GM19240 (cell line): ENCODE results near the gene DSTN.

ENCODE experiments used
- DNase-seq: peaks from one replicate; pipeline ENCODE4 v3.0.0; 2011; ENCODE audit warnings: low spot score; ENCODE audit not compliant: insufficient read length

The DSTN gene

GRCh38 chr20:17611540-17612286, 41.8 kb downstream of the DSTN start:
- DNase-seq: no peak

DNA sequence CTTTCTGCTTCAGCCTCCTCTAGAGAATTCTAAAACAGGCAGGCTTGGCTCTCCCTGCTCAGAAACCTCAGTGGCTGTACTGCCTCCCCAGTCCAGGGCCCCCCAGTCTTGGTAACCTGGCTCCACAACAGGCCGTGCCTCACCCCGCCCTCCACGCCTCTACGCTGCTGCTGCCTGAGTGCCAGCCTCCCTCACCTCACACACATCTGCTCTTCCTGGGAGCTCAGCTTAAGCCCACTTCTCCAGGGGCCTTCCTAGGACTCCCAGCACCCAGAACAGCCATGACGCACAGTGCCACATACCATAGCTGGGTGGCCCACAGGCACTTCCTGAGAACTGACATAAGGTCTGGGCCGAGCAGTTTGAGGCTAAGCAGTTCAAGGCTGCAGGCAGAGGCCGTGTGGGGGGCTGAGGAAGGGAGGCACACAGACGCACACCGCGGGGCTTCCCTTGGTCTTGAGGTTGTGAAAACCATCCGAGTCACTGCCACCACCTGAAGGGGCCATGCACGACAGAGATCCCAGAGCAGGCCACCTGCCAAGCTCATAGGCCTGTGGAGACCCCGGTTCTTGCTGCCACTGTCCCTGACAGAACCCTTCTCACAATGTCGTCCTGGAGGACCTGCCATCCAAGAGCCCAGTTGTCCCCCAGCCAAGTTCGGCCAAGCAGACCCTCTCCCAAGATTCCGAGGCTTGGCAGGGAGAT, 42.6 kb downstream of the DSTN start:
- no peak for DNase-seq

DNA sequence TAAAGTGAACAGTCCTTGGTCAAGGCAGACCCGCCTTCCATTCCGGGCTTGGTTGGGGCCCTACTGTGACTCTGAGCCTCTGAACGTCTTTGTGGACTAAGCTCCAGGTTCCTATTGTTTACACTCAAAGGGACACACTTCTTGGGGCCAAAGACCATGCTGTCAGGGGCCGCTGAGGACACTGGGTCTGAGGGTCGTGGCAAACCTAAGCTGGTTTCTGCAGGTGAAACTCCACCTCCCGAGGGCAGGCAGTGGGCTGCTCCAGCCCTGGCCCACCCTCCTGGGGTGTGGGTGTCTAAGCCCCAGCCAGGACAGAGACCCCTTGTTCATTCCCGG, 43.1 kb downstream of the DSTN start:
- DNase-seq: no peak

- DNase-seq: no peak
Observed at GRCh38 chr20:17613328-17614175, 43.7 kb downstream of the DSTN start.

DNA sequence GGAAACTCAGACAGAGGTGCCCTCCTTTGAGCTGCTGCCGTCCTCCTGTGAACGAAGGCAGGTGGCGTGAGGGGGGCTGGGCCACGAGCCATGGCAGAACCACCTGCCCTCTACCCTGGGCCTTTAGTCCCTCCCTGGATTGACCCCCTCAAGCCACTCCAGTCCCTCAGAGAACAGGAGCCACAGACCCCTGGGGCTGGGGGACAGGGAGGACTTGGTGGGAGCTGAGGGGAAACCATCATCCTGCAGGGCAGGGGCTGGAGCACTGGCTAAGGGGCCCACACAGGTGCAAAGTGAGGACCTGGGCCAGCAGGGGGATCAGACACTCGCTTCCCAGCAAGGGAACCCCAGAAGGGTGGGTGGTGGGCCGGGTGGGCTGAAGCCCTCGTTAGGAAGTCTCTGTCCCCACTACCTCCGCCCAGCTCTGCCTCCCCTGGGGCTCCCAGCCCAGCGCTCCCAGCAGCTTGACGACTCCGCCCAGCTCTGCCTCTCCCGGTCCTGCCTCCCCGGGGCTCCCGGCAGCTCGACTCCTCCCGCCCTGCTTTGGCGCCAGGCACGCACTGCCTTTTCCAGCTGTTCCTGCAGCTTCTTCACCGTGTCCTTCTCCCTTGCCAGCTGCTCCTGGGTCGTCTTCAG, 44.4 kb downstream of the DSTN start:
- no peak for DNase-seq

- no peak for DNase-seq
Observed at GRCh38 chr20:17614812-17615644, 45.2 kb downstream of the DSTN start.

- DNase-seq: no peak
Observed at GRCh38 chr20:17615645-17616479, 46.0 kb downstream of the DSTN start.

DNA sequence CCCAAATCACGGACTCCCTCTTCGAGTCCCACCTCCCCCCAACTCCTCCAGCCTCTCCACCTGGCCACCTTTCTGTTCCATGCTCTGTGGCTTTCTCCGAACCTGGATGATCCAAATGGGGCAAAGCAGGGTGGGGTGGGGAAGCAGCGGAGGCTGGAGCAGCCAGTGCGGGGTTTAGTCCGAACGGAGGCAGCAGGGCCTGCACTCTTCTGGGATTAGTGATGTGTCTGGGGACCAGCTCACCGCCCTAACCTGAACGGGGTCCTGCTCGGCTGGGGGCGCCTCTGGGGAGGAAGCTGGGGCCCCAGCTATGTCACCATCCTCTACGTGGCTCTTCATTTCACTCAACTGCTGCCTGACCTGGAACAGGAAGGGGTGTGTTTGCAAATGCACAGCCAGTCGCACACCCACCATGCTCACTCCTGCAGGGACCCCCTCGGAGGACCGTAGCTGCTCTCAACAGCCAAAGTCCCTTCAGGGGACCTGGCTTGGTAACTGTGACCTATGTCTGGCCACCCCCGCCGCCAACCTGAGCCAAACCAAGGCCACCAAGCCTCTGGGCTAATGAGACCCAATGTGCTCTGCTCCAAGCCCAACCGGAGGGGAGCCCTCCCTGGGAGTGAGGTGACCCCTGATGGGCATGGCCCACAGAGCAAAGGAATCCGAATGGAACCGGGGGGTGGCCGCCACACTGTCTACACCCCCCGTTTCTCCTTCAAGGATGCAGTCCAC, 46.8 kb downstream of the DSTN start:
- DNase-seq: no peak

DNA sequence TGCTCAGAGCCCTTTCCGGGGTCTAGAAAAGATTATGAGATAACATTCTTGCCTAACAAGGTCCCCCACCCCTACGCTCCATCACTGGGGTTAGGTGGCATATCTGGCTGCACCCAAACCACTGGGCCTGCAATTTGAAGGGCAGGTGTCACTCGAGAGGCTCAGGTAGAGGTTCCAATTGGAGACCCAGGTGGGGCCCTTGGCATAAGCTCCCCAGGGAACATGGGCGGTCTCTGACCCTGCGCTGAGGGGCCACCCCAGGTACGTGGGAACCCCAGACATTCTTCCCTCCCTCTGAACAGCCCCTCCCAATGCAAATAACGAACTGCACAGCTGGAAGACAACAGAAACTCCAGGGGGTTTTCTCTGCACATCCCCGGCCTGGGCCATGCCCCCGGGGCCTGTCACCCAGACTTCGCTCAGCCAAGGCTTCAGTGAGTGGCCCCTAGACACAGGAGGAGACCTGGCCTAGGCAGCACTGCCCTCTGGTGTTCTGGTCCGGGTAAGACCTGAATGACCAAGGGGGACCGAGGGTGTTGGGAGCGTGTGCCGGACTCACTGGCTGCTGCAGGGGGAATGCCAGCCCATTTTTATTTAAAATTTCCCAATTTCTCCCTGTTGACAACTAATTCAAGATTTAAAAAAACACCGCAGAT, 47.5 kb downstream of the DSTN start:
- DNase-seq: no peak

DNA sequence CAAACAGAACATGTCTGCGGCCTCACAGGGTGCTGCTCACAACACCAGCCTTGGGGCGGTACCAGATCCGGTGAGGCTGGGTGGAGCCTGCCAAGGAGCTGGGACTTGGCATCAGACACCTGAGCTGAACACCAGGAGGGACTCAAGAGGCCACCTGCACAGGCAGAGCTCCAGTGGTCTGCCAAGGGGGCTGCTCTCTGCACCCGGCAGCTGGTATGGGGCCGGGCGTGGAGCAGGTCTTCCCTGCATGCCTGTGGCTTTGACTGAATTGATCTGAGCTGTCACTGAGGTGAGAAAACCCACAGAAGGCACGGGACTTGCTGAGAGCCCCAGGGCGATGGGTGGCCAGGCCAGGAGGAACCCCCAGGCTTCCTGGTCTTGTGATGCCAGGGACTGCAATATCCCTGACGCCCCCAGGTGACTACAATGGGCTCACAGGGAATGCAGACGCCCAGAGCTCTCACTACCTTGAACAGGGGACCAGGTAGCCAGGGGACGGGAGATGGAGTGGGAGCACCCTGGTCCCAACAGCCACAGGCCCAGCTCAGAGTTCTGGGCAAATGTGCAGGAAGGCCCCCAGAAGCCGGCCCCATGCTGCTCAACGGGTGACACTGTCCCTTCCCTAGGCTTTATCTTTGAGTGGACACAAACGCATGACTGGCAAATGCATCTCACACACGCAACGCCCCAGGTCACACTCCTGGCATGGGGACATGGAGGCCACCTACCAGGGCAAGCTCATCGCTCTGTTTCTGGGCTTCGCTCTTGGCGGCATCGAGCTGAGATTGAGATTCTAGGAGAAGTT, 48.2 kb downstream of the DSTN start:
- DNase-seq: no peak

GRCh38 chr20:17618673-17619013, 48.8 kb downstream of the DSTN start:
- no peak for DNase-seq

- DNase-seq: no peak
Observed at GRCh38 chr20:17619351-17620093, 49.6 kb downstream of the DSTN start.

- DNase-seq: no peak
Observed at GRCh38 chr20:17620371-17621228, 50.7 kb downstream of the DSTN start.

GRCh38 chr20:17621229-17621968, 51.5 kb downstream of the DSTN start:
- no peak for DNase-seq

- DNase-seq: no peak
Observed at GRCh38 chr20:17622086-17622850, 52.4 kb downstream of the DSTN start.
